MM.1S (cell line): ENCODE results near the gene COBL.

Experiments used
- DNase-seq: peaks from one replicate; pipeline ENCODE4 v3.0.0-alpha.2; 2015
- H2AFZ ChIP-seq: fragments of 300-600 bp; sonication (generic); 2 replicates; pipeline ENCODE4 v1.6.0; 2016; ENCODE audit warnings: antibody characterized with exemption, low read length
- H3F3A ChIP-seq: fragments of 300-600 bp; sonication (generic); 2 replicates; pipeline ENCODE4 v1.6.1; 2016; ENCODE audit warnings: mild to moderate bottlenecking, antibody characterized with exemption, low read length, moderate library complexity, mixed read lengths; ENCODE audit not compliant: insufficient read depth
- H3K27ac ChIP-seq: fragments of 300-600 bp; sonication (generic); 2 replicates; pipeline ENCODE4 v1.5.1; 2016; ENCODE audit warnings: mild to moderate bottlenecking, low read length
- H3K27me3 ChIP-seq: fragments of 300-600 bp; sonication (generic); replicated peaks from 2 replicates; pipeline ENCODE4 v1.6.0; 2016; ENCODE audit warnings: low read length; ENCODE audit not compliant: insufficient read depth
- H3K36me3 ChIP-seq: fragments of 300-600 bp; sonication (generic); replicated peaks from 2 replicates; pipeline ENCODE4 v1.6.1; 2016; ENCODE audit warnings: mild to moderate bottlenecking, low read length, mixed read lengths; ENCODE audit not compliant: insufficient read depth
- H3K4me1 ChIP-seq: fragments of 300-600 bp; sonication (generic); 2 replicates; pipeline ENCODE4 v1.6.1; 2016; ENCODE audit warnings: low read length, mixed read lengths
- H3K4me2 ChIP-seq: fragments of 300-600 bp; sonication (generic); 2 replicates; pipeline ENCODE4 v1.6.0; 2016; ENCODE audit warnings: low read depth, low read length
- H3K4me3 ChIP-seq: fragments of 300-600 bp; sonication (generic); 2 replicates; pipeline ENCODE4 v1.5.1; 2016; ENCODE audit warnings: low read length, mixed read lengths
- H3K79me2 ChIP-seq: fragments of 300-600 bp; sonication (generic); 2 replicates; pipeline ENCODE4 v1.6.1; 2016; ENCODE audit warnings: mixed run types, low read length, mixed read lengths
- H3K9ac ChIP-seq: fragments of 300-600 bp; sonication (generic); 2 replicates; pipeline ENCODE4 v1.6.1; 2016; ENCODE audit warnings: low read length, mixed read lengths
- H3K9me2 ChIP-seq: fragments of 300-600 bp; sonication (generic); replicated peaks from 2 replicates; pipeline ENCODE4 v1.6.1; 2016; ENCODE audit warnings: mild to moderate bottlenecking, low read length, mixed read lengths; ENCODE audit not compliant: insufficient read depth
- H3K9me3 ChIP-seq: fragments of 300-600 bp; sonication (generic); replicated peaks from 2 replicates; pipeline ENCODE4 v1.6.1; 2016; ENCODE audit warnings: mild to moderate bottlenecking, low read length, mixed read lengths; ENCODE audit not compliant: insufficient read depth
- H4K20me1 ChIP-seq: fragments of 300-600 bp; sonication (generic); 2 replicates; pipeline ENCODE4 v1.6.1; 2016; ENCODE audit warnings: mild to moderate bottlenecking, low read length, moderate library complexity, mixed read lengths; ENCODE audit not compliant: insufficient read depth
- CTCF ChIP-seq: fragments of 300-600 bp; sonication (generic); IDR thresholded peaks from 2 replicates; pipeline ENCODE4 v1.5.1; 2016; ENCODE audit warnings: antibody characterized with exemption, low read length, mixed read lengths
- EZH2 ChIP-seq: fragments of 300-600 bp; sonication (generic); optimal IDR thresholded peaks from 2 replicates; pipeline ENCODE3; 2017; ENCODE audit warnings: low read depth, mild to moderate bottlenecking, antibody characterized with exemption, low read length, mixed read lengths
- EZH2phosphoT487 ChIP-seq: fragments of 300-600 bp; sonication (generic); IDR thresholded peaks from 2 replicates; pipeline ENCODE4 v1.6.1; 2018; ENCODE audit warnings: antibody characterized with exemption, low read length

COBL gene

GRCh38 chr7:51006483-51007235 is 309.9 kb downstream of the COBL start:
- H3K9me3 ChIP-seq, result no peaks in the 10 kb centered on the region
- no peak for TF ChIP-seq EZH2
- no peak for TF ChIP-seq EZH2phosphoT487
- TF ChIP-seq CTCF, result no peak
- H3K27me3 ChIP-seq, result no peaks in the 10 kb centered on the region
- no peaks in the 10 kb centered on the region for H4K20me1 ChIP-seq
- no peaks in the 10 kb centered on the region for H3F3A ChIP-seq
- H3K9ac ChIP-seq, result no peak overlapping the region
- no peak for DNase-seq
- H3K9me2 ChIP-seq, result no peaks in the 10 kb centered on the region
- H3K4me1 ChIP-seq, result no peaks in the 10 kb centered on the region
- no peaks in the 10 kb centered on the region for H3K36me3 ChIP-seq
- H3K4me3 ChIP-seq, result no peak overlapping the region
- H3K27ac ChIP-seq, result no peak overlapping the region
- no peaks in the 10 kb centered on the region for H3K79me2 ChIP-seq
- no peak overlapping the region for H3K4me2 ChIP-seq
- no peak overlapping the region for H2AFZ ChIP-seq

- H3K27ac ChIP-seq, result no peak overlapping the region
- H3K9me3 ChIP-seq, result no peaks in the 10 kb centered on the region
- H3F3A ChIP-seq, result no peaks in the 10 kb centered on the region
- no peak overlapping the region for H3K4me2 ChIP-seq
- no peaks in the 10 kb centered on the region for H3K27me3 ChIP-seq
- H3K4me1 ChIP-seq, result no peaks in the 10 kb centered on the region
- H3K79me2 ChIP-seq, result no peaks in the 10 kb centered on the region
- H3K4me3 ChIP-seq, result no peak overlapping the region
- no peak for DNase-seq
- TF ChIP-seq EZH2phosphoT487, result no peak
- TF ChIP-seq EZH2, result no peak
- no peak for TF ChIP-seq CTCF
- no peak overlapping the region for H2AFZ ChIP-seq
- H4K20me1 ChIP-seq, result no peaks in the 10 kb centered on the region
- H3K36me3 ChIP-seq, result no peaks in the 10 kb centered on the region
- H3K9ac ChIP-seq, result no peak overlapping the region
- no peaks in the 10 kb centered on the region for H3K9me2 ChIP-seq
These were observed 311.5 kb downstream of the COBL start for GRCh38 chr7:51005074-51005473.

GRCh38 chr7:51000956-51001355 is 315.7 kb downstream of the COBL start:
- no peaks in the 10 kb centered on the region for H3K4me1 ChIP-seq
- no peaks in the 10 kb centered on the region for H4K20me1 ChIP-seq
- H3K4me3 ChIP-seq, result no peak overlapping the region
- no peak for TF ChIP-seq EZH2phosphoT487
- TF ChIP-seq EZH2, result no peak
- no peak for TF ChIP-seq CTCF
- H3K36me3 ChIP-seq, result no peaks in the 10 kb centered on the region
- no peak overlapping the region for H3K27ac ChIP-seq
- DNase-seq, result no peak
- H3K79me2 ChIP-seq, result no peaks in the 10 kb centered on the region
- no peaks in the 10 kb centered on the region for H3F3A ChIP-seq
- H3K9me2 ChIP-seq, result no peaks in the 10 kb centered on the region
- H3K4me2 ChIP-seq, result no peak overlapping the region
- H3K9me3 ChIP-seq, result no peaks in the 10 kb centered on the region
- no peaks in the 10 kb centered on the region for H3K27me3 ChIP-seq
- H2AFZ ChIP-seq, result no peak overlapping the region
- no peak overlapping the region for H3K9ac ChIP-seq
